GM21723 (cell line): Measurements from ENCODE around the gene IGFALS.
A peak's percentile ranks its signal among the peaks of the same experiment; 100 is the strongest.

Experiments
- ATAC-seq: cut with Tn5 transposase; IDR thresholded peaks from one replicate; pipeline ENCODE4 v1.9.1; 2021; ENCODE audit warnings: mild to moderate bottlenecking, moderate library complexity; ENCODE audit not compliant: unreplicated experiment

The IGFALS gene

DNA sequence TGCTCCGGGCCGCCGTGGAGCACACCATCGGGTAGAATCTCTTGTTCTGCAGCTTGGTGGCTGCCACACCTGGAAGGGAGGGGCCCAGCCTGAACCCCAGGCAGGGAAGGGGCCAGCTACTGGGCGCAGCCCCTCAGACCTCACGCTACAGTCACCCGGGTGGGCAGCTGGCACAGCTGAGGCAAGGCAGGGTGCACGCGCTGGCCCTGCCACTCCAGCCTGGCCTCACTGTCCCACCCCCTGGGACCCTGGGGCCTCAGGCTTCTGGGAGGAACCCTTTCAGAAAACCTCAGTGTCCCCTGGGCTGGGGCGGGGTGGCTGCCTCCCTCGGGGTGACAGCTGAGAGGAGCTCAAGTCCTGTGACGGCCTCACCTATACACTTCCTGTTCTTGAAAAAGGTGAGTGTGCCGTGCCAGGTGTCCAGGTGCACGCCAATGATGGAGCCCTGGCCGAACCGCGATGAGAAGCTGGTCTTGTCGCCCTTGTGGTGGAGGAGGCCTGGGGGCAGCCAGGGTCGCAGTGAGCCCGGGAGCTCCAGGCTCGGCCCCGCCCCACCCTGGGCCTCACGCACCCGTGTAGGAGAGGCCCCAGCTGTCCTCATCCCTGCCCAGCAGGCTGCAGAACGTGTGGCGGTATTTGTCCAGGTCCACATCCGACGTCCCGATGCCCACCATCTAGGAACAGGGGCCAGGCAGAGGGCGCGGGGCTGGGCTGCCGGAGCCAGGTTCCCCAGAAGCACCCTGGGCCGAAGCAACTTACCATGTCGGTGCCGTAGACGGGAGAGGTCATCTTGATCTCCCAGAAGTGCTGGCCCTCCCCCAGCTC lies 15.9 kb downstream of the IGFALS start:
- no peak for ATAC-seq

DNA sequence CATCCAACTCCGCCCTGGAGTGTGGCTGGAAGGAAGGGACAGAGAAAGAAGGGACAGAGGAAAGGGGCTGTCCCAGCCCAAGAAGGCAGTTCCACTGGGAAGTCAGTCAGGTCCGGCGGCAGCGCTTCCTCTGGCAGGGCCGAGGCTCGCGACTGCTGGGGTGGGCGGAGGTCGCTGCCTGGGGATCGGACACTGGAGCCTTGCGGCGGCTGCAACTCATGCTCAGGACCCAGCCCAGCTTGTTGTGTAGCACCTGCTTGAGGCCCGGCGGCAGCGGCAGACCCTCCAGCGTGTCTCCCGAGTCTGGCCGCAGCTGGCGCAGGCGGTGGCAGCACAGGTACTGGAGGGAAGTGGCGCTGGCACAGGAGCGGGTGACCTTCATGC lies 16.5 kb downstream of the IGFALS start:
- ATAC-seq, result no peak

DNA sequence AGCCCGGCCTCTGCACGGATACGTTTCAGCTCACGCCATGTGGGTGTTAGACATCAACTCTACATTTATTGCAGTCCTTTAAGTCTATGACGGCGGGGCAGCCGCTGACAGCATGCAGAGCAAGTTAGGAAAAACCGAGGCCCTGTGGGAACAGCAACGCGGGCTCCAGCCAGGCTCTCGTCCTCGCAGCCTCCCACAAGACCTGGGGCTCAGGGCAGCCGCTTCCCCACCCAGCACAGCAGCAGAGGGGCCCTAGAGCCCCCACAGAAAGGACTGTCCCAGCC lies 16.9 kb downstream of the IGFALS start:
- no peak for ATAC-seq

DNA sequence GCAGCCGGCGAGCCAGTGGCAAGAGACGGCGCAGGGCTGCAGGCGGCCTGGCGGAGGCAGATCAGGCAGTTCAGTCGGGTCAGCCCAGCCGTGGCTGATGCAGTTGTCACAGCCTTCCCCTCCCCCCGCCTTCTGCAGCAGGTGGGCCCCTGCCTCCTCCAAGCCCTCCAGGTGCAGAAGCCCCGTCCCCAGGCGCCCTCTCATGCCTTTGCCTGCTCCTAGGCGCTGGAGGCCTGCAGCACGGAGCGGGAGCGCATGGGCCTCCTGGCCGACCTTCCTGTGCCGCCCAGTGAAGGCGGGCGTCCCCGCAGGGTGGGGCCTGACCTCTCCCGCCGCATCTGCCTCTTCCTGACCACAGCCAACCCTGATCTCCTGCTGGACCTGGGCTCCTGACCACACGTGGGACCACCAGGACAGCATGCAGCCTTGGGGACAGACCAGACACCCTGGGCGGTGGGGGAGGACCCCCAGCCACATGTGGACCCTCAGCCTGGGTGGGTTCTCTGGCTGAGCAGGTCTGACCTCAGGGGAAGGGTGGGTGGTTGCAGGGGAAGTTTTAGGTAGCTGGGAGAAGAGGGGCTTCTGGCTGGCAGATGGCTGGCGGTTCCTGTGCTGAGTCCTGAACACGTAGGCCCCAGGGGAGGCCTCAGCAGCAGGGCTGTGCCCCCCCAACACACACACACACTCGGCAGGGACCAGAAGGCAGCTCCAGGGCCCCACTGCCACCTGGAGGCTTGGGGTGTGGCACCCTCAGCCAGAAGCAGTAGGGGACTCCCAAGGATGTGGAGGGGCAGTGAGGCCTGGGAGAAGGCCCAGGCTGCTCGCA lies 17.4 kb downstream of the IGFALS start:
- ATAC-seq, result no peak

DNA sequence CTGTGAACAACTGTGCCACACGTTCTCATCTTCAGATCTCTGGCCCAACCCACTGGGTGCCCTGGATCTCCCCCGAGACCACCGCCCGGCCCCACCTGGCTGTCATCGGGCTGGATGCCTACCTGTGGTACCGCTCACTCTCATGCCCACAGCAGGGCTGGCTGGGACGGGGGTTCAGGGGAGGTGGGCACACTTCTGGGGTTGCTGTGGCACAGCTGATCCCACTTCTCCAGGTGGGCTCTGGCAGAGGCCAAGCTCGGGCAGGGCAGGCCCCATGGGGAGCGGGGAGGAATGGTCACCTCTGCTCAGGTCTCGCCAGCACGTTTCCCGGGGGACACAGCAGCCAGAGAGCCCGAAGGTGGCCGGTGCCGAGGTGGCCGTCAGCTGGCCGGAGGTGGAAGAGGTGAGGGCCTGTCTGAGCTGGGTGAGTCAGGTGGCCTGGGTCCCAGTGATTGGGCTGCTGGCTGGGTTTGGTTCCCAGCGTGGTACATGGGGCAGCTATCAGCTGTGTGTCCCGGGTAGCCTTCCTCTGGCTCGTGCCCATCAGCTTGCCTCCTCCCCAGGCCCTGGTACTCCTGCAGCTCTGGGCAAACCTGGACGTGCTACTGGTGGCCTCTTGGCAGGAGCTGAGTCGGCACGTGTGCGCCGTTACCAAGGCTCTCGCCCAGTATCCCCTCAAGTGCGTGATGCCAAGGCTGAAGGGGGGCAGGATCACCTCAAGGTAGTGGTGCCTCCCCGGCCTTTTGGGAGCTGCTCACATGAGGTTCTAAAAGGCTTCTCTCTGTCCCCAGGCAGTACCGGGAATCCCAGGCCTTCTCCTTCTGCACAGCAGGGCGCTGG lies 18.3 kb downstream of the IGFALS start:
- ATAC-seq, result no peak

DNA sequence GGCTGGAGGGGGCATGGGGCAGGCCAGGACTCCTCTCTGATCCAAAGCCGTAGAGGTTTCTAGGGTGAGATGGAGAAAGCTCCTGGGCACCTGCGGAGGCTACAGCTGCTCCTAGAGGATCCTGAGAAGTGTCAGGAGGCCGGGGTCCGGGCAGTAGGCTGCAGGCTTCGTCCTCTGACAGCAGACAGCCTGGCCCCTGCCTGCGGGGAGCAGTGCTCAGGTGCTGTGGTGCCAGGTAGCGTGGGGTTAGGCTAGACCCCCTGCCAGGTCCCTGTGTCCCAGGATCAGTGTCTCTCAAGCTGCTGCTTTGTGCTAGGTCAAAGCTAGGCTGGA lies 19.1 kb downstream of the IGFALS start:
- ATAC-seq, result no peak

DNA sequence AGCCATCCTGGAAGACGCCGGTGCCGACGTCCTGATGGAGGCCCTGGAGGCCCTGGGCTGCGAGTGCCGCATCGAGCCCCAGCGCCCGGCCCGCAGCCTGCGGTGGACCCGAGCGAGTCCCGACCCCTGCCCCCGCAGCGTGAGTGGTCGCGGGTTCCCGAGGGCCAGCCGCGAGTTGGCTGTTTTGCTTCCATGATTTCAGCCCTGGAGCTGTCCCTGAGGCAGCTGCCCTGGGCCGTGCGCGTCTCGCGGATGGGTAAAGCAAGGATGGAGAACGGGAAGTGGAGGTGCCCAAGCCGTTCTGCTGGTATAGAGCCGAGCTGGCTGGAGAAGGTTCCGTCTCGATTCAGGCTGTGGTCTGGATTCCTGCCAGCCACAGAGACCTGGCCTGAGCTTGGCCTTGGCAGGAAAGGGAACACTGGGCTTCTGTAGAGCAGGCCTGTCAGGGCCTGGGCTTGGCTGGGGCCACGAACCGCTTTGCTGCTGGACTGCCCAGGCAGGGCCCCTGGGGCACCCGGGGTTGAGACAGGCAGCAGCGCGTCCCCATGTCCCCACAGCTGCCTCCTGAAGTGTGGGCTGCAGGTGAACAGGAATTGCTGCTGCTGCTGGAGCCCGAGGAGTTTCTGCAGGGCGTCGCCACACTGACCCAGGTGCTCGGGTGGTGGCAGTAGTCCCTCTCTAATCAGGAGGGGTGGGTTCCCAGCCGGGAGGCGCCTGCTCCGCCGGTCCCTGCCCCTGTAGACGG lies 19.6 kb downstream of the IGFALS start:
- ATAC-seq, result no peak

DNA sequence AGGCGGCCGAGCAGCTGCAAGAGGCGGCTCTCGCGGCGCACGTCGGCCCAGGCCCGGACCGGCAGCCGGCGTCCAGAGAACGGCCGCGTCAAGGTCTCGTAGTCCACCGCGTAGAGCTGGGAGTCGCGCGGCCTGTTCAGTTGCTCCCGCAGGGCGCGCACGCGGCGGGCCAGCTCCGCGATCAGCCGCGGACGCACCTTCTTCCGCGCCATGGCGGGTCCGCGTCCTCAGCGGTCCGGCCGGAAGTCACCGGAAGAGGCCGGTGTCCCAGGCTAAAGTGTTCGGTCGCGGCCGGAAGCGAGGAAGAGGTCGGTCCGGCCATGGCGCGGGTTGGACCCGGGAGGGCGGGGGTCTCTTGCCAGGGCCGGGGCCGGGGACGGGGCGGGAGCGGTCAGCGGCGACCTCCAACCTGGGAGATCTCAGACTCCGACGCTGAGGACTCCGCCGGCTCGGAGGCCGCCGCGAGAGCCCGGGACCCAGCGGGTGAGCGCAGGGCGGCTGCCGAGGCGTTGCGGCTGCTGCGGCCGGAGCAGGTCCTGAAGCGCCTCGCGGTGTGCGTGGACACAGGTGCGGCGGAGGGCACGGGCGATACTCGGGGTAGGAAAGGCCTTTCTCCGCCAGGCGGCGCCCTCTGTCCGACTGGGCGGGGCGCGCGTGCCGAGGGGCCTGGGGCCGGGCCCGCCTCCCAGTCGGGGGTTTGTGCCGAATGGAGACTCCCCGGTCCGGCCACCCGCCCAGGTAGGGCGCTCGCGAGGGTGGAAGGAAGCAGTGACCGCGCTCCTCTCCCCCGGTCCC lies 20.4 kb downstream of the IGFALS start, which contains the start of gene MRPS34:
Gene MRPS34 (minus strand): TSS at position 227 of the 795 bp plus-strand sequence. CDS start 15 bp downstream, at position 212.
- ATAC-seq, result peak; percentile 45

DNA sequence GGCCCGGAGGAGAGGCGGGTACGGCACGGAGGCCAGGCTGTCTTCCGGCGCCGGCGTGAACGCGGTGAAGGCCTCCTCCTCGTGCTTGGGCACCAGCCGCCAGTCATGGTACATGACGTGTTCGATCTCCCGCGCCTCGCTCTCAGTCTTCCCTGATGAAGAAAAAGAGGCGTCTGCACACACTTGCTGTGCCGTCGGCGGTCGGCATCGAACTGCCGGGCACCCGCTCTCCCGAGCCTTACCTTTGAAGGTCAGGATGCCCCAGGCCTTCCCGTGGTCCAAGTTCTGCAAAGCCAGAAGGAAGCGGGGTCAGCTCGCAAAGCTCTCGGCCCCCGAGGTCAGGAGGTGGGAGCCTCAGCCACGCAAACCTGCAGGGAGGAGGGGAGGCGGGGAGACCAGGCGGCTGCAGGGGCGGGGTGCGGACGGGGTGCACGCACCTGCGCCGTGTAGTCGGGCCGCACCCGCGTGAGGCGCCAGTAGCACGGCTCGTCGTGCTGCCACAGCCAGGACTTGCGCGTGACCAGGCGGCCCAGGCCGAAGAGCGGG lies 21.1 kb downstream of the IGFALS start, which contains the start of gene EME2:
Gene EME2 (plus strand): TSS at position 449 of the 546 bp plus-strand sequence. CDS start 418 bp downstream, outside the sequence.
- peak; percentile 9 for ATAC-seq

DNA sequence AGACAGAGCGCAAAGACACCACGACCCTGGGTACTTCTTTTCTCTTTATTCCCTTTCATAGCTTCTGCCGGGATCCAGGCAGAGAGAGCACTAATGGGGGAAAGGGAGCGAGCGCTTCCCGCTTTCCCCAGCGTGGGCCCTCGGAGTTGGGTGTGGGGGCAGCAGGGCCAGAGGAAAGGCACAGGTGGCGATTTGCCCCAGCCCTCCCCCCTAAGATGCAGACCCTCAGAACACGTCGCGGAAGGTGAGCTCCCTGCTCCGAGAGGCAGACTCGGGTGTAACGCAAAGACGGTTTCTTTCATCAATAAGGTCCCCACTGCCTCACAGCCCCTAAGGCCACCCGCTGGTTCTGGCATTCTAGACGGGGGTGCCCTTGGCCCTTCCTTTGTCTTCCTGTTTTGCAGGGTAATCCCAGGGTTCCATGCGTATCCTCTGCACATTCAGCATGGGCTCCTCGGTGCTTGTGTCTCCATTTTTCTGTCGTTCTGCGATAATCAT lies 21.6 kb downstream of the IGFALS start:
- no peak for ATAC-seq

DNA sequence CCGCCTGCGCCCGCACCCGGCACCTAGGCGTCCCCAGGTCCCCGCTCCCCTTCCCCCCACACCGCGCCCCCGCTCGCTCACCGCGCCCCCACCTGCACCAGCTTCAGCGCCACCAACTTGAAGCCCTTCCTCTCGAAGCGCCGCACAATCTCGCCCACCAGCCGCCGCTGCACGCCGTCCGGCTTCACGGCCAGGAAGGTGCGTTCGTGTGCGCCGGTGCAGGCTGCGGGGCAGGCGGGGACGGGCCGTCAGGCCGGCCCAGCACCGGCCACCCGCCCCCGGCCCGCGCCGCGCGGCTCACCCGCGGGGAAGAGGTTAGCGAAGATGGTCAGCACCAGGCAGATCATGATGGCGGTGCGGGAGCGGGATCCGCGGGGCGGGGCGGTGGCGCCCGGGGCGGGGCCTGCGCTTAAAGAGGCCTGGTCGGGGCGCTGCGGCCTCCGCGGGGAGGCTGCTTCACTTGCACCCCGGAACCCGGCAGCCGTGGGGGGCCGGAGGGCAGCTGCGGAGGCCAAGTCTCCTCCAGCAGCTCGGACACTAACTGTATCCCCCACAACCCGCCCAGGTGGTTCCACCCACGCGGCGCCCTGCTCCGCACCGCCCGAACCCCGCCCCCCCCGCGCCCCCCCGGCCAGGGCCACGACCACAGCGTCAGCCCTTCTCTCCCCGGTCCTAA lies 22.2 kb downstream of the IGFALS start, which contains the start of gene NME3:
Gene NME3 (minus strand): TSS at position 356 of the 676 bp plus-strand sequence. CDS start 9 bp downstream, at position 347.
- peak; percentile 31 for ATAC-seq

DNA sequence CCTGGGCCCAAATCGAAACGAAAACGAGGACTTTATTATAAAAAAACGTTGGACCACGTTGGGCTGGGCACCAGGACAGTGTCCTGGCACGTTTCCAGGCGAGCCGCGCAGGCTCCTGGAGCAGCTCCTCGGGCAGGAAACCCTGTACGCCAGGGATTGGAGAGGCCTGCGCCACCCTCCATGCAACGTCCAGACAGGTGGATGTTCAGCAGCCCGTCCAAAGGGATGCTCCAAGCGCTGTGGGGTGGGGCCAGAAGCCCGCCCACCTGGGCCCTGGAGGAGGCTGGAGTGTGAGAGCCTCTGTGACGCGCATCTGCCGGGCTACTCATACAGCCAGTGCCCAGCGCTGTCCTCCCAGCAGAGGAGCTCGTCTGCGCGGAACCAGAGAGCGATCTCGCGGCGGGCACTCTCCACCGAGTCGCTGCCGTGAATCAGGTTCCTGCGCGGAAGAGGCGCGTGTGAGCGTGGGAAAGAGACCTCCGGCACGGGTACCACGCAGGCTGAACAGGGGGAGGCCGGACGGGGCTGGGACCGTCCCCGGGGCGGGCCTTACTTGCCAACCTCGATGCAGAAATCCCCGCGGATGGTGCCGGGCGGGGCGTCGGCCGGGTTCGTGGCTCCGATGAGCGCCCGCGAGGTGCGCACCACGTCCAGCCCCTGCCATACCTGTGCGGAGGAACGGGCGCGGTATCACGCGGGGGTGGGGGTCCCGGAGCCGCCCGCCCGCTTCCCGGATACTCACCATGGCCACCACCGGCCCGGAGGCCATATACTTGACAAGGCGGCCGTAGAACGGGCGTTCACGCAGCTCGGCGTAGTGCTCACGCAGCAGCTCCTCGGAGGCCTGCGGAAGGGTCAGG lies 22.9 kb downstream of the IGFALS start:
- no peak for ATAC-seq

DNA sequence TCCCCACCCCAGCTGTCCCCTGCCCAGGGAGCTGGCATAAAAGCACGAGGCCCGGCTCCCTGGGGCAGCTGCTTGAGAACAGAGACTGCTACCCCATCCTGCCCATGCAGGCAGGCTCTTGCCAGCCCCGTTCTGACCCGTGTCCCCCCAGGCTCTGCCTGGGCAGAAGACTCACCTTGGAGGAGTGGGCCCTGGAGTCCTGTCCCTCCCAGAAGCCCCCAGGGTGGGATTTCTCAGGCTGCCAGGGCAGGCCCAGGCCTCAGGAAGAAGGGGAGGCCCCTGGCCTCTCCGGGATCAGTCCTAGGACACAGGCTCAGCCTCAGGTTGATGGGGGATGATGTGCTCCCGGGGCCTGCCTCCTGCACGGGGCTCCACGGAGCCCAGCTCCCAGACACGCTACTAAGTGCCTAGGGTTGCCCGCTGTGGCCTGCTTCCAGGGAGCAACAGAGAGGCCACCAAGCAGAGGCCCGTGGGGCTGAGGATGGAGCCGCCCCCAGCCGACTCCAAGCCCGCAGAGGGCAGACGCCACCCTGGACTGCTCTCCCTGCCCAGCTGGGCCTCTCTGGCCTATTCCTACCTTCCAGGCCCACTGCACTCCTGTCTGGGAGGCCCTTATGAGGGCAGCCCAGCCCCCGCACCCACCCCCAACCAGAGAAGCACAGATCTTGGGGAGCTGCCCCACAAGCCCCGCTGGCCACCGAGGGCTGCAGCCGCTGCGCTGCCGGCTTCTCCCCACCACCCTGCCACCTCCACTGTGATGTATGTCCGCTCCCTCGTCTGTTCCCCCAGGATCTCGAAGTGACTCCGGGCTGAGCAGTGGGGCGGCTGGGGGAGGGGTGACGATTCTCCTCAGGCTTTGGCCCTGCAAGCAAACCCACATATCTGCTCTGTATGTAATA lies 23.9 kb downstream of the IGFALS start:
- ATAC-seq, result no peak

DNA sequence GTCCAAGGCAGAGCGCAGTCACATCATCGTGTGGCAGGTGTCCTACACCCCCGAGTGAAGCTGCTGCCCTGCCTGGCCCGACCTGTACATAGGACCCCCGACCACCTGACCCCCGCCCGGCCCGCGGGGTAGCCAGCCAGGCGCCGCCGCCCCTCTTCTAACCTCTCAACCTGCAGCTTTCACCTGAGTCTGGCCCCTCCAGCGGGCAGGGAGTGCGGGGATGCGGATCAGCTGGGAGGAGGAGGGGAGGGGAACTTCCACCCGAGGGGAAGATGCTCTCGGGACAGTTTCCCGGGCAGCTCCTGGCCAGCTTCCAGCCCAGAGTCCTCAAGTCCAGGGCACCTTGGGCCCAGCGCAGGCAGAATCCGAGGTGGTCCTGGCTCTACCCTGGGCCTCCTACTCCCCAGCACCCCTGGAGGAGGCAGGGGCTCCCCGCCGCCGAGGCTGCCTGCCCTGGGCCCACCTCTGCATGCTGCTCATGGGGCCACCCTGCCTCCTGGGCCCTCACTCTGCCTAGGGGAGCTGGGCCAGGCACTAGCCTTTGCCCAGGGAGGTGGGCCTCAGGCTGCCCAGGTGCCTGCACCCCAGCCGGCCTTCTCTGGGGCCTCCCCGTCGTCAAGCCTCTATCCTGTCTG lies 24.6 kb downstream of the IGFALS start:
- ATAC-seq, result no peak

DNA sequence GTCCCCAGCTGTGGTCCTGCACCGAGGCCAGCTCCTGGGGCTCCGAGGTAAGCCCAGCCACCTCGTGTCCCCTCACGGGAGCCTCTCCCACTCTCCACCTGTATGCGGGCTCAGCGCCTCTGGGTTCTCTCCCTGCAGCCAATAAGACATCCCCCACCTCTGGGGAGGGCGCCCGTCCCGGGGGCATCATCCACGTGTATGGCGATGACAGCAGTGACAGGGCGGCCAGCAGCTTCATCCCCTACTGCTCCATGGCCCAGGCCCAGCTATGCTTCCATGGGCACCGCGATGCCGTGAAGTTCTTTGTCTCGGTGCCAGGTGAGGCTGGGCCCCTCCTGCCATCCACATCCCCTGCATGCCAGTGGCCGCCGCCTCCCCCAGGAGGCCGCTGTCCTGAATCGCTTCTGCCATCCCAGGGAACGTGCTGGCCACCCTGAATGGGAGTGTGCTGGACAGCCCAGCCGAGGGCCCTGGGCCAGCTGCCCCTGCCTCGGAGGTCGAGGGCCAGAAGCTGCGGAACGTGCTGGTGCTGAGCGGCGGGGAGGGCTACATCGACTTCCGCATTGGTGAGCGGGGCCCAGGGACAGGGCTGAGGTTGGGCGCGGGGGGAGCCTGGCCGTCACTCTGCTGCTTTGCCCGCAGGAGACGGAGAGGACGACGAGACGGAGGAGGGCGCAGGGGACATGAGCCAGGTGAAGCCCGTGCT lies 25.3 kb downstream of the IGFALS start:
- no peak for ATAC-seq
